Measurements from ENCODE around the gene ETV2.

ETV2 gene

GRCh38 chr19:35629332-35629633 lies 12.3 kb upstream of the ETV2 start:
- Histone ChIP-seq H3K4me1 (ENCODE audit: control insufficient read depth, low read length) (peaks cover 10% of the 10 kb centered on the region), H3K36me3 (ENCODE audit: control insufficient read depth, low read length) (peaks cover 37% of the 10 kb centered on the region), H3K79me2 (ENCODE audit: control insufficient read depth, low read length) (peaks cover 14% of the 10 kb centered on the region), H4K20me1 (ENCODE audit: control insufficient read depth, insufficient read depth, low read depth, low read length) (no peaks in the 10 kb centered on the region), H3K27me3 (ENCODE audit: control insufficient read depth, low read length) (no peaks in the 10 kb centered on the region), H3K4me2 (ENCODE audit: low read length) (peak overlapping the region; percentile 94), H3K9me3 (ENCODE audit: control insufficient read depth, insufficient read depth, low read length) (no peaks in the 10 kb centered on the region), H3K4me3 (ENCODE audit: low read length) (peak overlapping the region; percentile 84), H3F3A (ENCODE audit: control insufficient read depth, insufficient read depth) (peaks cover 7% of the 10 kb centered on the region; the same call in 1 of the 2 replicates), H3K9me2 (replicated peaks; ENCODE audit: control insufficient read depth, low read length) (no peaks in the 10 kb centered on the region), H3K27ac (ENCODE audit: low read depth, low read length) (no peak overlapping the region)
- TF ChIP-seq EZH2phosphoT487 (IDR thresholded peaks at IDR 0.05; ENCODE audit: borderline replicate concordance, low read length), result no peak
- TF ChIP-seq, protein P1, sequence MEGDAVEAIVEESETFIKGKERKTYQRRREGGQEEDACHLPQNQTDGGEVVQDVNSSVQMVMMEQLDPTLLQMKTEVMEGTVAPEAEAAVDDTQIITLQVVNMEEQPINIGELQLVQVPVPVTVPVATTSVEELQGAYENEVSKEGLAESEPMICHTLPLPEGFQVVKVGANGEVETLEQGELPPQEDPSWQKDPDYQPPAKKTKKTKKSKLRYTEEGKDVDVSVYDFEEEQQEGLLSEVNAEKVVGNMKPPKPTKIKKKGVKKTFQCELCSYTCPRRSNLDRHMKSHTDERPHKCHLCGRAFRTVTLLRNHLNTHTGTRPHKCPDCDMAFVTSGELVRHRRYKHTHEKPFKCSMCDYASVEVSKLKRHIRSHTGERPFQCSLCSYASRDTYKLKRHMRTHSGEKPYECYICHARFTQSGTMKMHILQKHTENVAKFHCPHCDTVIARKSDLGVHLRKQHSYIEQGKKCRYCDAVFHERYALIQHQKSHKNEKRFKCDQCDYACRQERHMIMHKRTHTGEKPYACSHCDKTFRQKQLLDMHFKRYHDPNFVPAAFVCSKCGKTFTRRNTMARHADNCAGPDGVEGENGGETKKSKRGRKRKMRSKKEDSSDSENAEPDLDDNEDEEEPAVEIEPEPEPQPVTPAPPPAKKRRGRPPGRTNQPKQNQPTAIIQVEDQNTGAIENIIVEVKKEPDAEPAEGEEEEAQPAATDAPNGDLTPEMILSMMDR (IDR thresholded peaks at IDR 0.05; ENCODE audit: low read depth, low read length, poor library complexity, severe bottlenecking), result no peak

DNA sequence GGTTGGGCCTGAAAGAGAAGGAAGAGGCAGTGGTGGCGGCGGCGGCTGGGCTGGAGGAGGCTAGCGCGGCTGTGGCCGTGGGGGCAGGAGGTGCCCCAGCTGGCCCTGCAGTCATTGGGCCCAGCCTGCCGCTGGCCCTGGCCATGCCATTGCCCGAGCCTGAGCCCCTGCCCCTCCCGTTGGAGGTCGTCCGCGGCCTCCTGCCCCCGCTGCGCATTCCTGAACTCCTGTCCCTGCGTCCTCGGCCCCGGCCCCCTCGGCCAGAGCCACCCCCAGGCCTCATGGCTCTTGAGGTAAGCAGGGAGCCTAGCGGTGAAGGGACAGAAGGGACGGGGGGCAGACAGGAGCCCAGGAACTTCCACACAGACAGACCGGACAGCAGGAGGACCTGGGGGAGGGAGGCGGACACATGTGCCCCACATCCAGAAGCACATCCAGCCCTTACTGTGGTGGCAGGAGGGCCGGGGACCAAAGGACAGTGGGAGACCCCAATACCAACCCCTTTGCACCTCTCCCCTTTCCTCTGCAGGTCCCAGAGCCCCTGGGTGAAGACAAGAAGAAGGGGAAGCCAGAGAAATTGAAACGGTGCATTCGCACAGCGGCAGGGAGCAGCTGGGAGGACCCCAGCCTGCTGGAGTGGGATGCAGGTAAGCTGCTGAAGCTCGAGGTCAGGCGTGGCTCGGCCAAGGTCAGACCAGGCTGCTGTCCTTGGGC lies 7.7 kb upstream of the ETV2 start:
- Histone ChIP-seq H3K4me2 (ENCODE audit: low read length) (no peak overlapping the region), H3K27me3 (ENCODE audit: control insufficient read depth, low read length) (no peaks in the 10 kb centered on the region), H3K9me2 (replicated peaks; ENCODE audit: control insufficient read depth, low read length) (no peaks in the 10 kb centered on the region), H3K27ac (ENCODE audit: low read depth, low read length) (no peak overlapping the region), H3K4me3 (ENCODE audit: low read length) (no peak overlapping the region), H3K4me1 (ENCODE audit: control insufficient read depth, low read length) (peaks cover 4% of the 10 kb centered on the region), H3F3A (ENCODE audit: control insufficient read depth, insufficient read depth) (no peaks in the 10 kb centered on the region), H3K79me2 (ENCODE audit: control insufficient read depth, low read length) (peaks cover 14% of the 10 kb centered on the region), H3K36me3 (ENCODE audit: control insufficient read depth, low read length) (peaks cover 67% of the 10 kb centered on the region), H3K9me3 (ENCODE audit: control insufficient read depth, insufficient read depth, low read length) (no peaks in the 10 kb centered on the region), H4K20me1 (ENCODE audit: control insufficient read depth, insufficient read depth, low read depth, low read length) (no peaks in the 10 kb centered on the region)
- TF ChIP-seq, protein P1 (IDR thresholded peaks at IDR 0.05; ENCODE audit: low read depth, low read length, poor library complexity, severe bottlenecking), result no peak
- no peak for TF ChIP-seq EZH2phosphoT487 (IDR thresholded peaks at IDR 0.05; ENCODE audit: borderline replicate concordance, low read length)

DNA sequence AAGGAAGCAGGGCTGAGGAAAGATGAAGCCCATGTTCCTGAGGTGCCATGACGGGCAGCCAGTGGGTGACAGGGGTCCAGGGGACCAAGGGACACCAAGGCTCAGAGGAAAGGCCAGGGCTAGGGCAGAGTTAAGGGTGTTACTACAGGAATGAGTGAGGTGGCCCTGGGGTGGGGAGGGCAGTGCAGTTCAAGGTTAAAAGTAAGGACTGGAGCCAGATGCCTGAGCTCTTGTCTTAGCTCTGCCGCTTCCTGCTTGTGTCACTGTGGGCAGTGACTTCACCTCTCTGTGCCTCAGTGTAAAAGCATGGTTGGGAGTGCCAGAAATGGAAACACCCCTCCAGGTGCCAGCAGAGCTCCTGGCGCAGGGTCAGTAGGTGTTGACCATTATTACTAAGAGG lies 4.9 kb upstream of the ETV2 start:
- Histone ChIP-seq H3K9me2 (replicated peaks; ENCODE audit: control insufficient read depth, low read length) (no peaks in the 10 kb centered on the region), H3K4me3 (ENCODE audit: low read length) (no peak overlapping the region), H3F3A (ENCODE audit: control insufficient read depth, insufficient read depth) (peaks cover 5% of the 10 kb centered on the region), H3K36me3 (ENCODE audit: control insufficient read depth, low read length) (peaks cover 51% of the 10 kb centered on the region), H3K4me1 (ENCODE audit: control insufficient read depth, low read length) (peaks cover 6% of the 10 kb centered on the region), H3K27ac (ENCODE audit: low read depth, low read length) (no peak overlapping the region), H4K20me1 (ENCODE audit: control insufficient read depth, insufficient read depth, low read depth, low read length) (no peaks in the 10 kb centered on the region), H3K9me3 (ENCODE audit: control insufficient read depth, insufficient read depth, low read length) (no peaks in the 10 kb centered on the region), H3K4me2 (ENCODE audit: low read length) (no peak overlapping the region), H3K79me2 (ENCODE audit: control insufficient read depth, low read length) (no peaks in the 10 kb centered on the region), H3K27me3 (ENCODE audit: control insufficient read depth, low read length) (no peaks in the 10 kb centered on the region)
- TF ChIP-seq, protein P1 (IDR thresholded peaks at IDR 0.05; ENCODE audit: low read depth, low read length, poor library complexity, severe bottlenecking), result no peak
- no peak for TF ChIP-seq EZH2phosphoT487 (IDR thresholded peaks at IDR 0.05; ENCODE audit: borderline replicate concordance, low read length)
